A549 (cell line): Measurements from ENCODE around the gene KIAA2012. TPM values are rescaled to one million over a fixed set of nuclear protein-coding genes. Genes with fewer than 3 reads are reported as not detected.

Experiments
- ATAC-seq, 2 experiments: fragments of 200-7000 bp in 1 of 2; fragments of >200 bp in 1 of 2; cut with Nextera tagmentation in 1 of 2; cut with Tn5 transposase in 1 of 2; 3 replicates each; pipeline versions ENCODE4 v1.8.0 to v1.9.1; 2018 to 2020; ENCODE audit warnings: mild to moderate bottlenecking in 1 of 2, moderate library complexity in 1 of 2
- CTCF ChIA-PET: fragments of 300-600 bp; sonication (Branson Sonifier 250); formaldehyde crosslinking; extraction: SDS; loops from one replicate; lab custom pipeline; 2021; ENCODE audit warnings: antibody characterized with exemption, inconsistent platforms; lab: Yijun Ruan, JAX
- POLR2A ChIA-PET: fragments of 350-600 bp; formaldehyde crosslinking; extraction: SDS; loops from one replicate; lab custom pipeline; 2021; ENCODE audit warnings: antibody characterized with exemption, inconsistent platforms; lab: Yijun Ruan, JAX
- DNase-seq, 2 experiments: peaks; one replicate each; pipeline versions ENCODE4 v3.0.0 to v3.0.0-alpha.2; 2011 to 2016; ENCODE audit warnings: low read depth in 1 of 2, low spot score in 1 of 2
- FAIRE-seq: peaks from 2 replicates; lab custom pipeline; 2011; peaks lifted over from hg19 to GRCh38; lab: Jason Lieb, UNC
- H3K27ac ChIP-seq, 2 experiments: fragments of >200 bp; sonication (Bioruptor Twin); formaldehyde crosslinking; 3 replicates each; pipeline ENCODE4 v1.5.1; 2016 to 2017
- H3K4me1 ChIP-seq: fragments of >200 bp; sonication (Bioruptor Twin); formaldehyde crosslinking; 3 replicates; pipeline ENCODE4 v1.6.1; 2016
- H3K4me2 ChIP-seq: fragments of >200 bp; sonication (Bioruptor Twin); formaldehyde crosslinking; 3 replicates; pipeline ENCODE4 v1.6.1; 2016
- H3K4me3 ChIP-seq: fragments of >200 bp; sonication (Bioruptor Twin); formaldehyde crosslinking; 3 replicates; pipeline ENCODE4 v1.5.1; 2016
- H3K9me3 ChIP-seq: fragments of >200 bp; sonication (Bioruptor Twin); formaldehyde crosslinking; 3 replicates; pipeline ENCODE4 v1.6.1; 2016
- BHLHE40 ChIP-seq: IDR thresholded peaks from 2 replicates; pipeline ENCODE4 v1.6.1; 2012; ENCODE audit warnings: low read depth, low read length, inconsistent platforms
- CBX2 ChIP-seq: fragments of 200-600 bp; sonication (generic); IDR thresholded peaks from 2 replicates; pipeline ENCODE4 v1.6.1; 2016; ENCODE audit warnings: low read depth, mild to moderate bottlenecking, borderline replicate concordance
- CBX8 ChIP-seq: fragments of 200-600 bp; sonication (generic); IDR thresholded peaks from 2 replicates; pipeline ENCODE4 v1.6.1; 2016
- CHD4 ChIP-seq: fragments of 200-600 bp; sonication (generic); IDR thresholded peaks from 2 replicates; pipeline ENCODE4 v1.6.1; 2016; ENCODE audit warnings: antibody characterized with exemption, mild to moderate bottlenecking, borderline replicate concordance
- EHMT2 ChIP-seq: fragments of 200-600 bp; sonication (generic); IDR thresholded peaks from 2 replicates; pipeline ENCODE4 v1.6.1; 2016; ENCODE audit warnings: antibody characterized with exemption, low read depth, mild to moderate bottlenecking, moderate library complexity
- FOSL2 ChIP-seq, 2 experiments: fragments of 450-650 bp in 1 of 2; fragments of >200 bp in 1 of 2; sonication (Bioruptor Twin) in 1 of 2; formaldehyde crosslinking; IDR thresholded peaks; 2 replicates each; pipeline versions ENCODE4 v1.5.0 to v1.6.1; 2016 to 2020; ENCODE audit warnings: mild to moderate bottlenecking in 1 of 2, moderate library complexity in 1 of 2
- GATA3 ChIP-seq: IDR thresholded peaks from 2 replicates; pipeline ENCODE4 v1.6.1; 2012; ENCODE audit warnings: borderline replicate concordance
- HDAC2 ChIP-seq: fragments of 200-600 bp; sonication (generic); IDR thresholded peaks from 2 replicates; pipeline ENCODE4 v1.6.1; 2016
- HOXA7 ChIP-seq: fragments of 250-450 bp; sonication (Bioruptor Pico); IDR thresholded peaks from 2 replicates; pipeline ENCODE4 v1.5.0; 2020; ENCODE audit warnings: mild to moderate bottlenecking, moderate library complexity
- HOXB13 ChIP-seq: fragments of 250-450 bp; sonication (Bioruptor Pico); IDR thresholded peaks from 2 replicates; pipeline ENCODE4 v1.5.0; 2020; ENCODE audit warnings: low read depth, mild to moderate bottlenecking, moderate library complexity
- JUNB ChIP-seq: fragments of >200 bp; sonication (Bioruptor Twin); formaldehyde crosslinking; IDR thresholded peaks from 2 replicates; pipeline ENCODE4 v1.6.1; 2016
- MAZ ChIP-seq: fragments of 150-350 bp; IDR thresholded peaks from 2 replicates; pipeline ENCODE4 v1.6.1; 2014; ENCODE audit warnings: antibody characterized with exemption, low read depth, low read length, borderline replicate concordance
- MYC ChIP-seq: IDR thresholded peaks from 2 replicates; pipeline ENCODE4 v1.6.1; 2012; ENCODE audit warnings: mild to moderate bottlenecking, inconsistent platforms, low read length, improper control_type of control experiment, borderline replicate concordance
- NPAS2 ChIP-seq: fragments of 250-450 bp; sonication (Bioruptor Pico); IDR thresholded peaks from 2 replicates; pipeline ENCODE4 v1.8.0; 2022; ENCODE audit warnings: mild to moderate bottlenecking, moderate library complexity, borderline replicate concordance
- NR3C1 ChIP-seq: fragments of >200 bp; sonication (Bioruptor Twin); formaldehyde crosslinking; IDR thresholded peaks from 3 replicates; pipeline ENCODE4 v1.6.1; 2017
- PHF8 ChIP-seq: fragments of 200-600 bp; sonication (generic); IDR thresholded peaks from 2 replicates; pipeline ENCODE4 v1.6.1; 2016; ENCODE audit warnings: low read depth, mild to moderate bottlenecking, antibody characterized with exemption, moderate library complexity, borderline replicate concordance
- SMC3 ChIP-seq: fragments of >200 bp; sonication (Bioruptor Twin); formaldehyde crosslinking; IDR thresholded peaks from 3 replicates; pipeline ENCODE4 v1.6.1; 2018; ENCODE audit warnings: inconsistent platforms
- ZFP36 ChIP-seq: fragments of 450-650 bp; IDR thresholded peaks from 2 replicates; pipeline ENCODE4 v1.6.1; 2014; ENCODE audit warnings: borderline replicate concordance; ENCODE audit not compliant: partially characterized antibody
- WGBS: methylation state at CpG from one replicate; pipeline ENCODE4 v1.1.6; 2017; ENCODE audit errors: missing lambda C conversion rate; 5-methylcytosine and 5-hydroxymethylcytosine counted together
- polyA plus RNA-seq, 4 experiments: library from polyadenylated mRNA; depleted of rRNA in 3 of 4; stranded (reverse); fragments of >200 nt; fragmentation: RNase III in 1 of 4; extraction: RNeasy Plus Mini Kit Qiagen cat#74134 plus additional on column Dnase treatment in 1 of 4; gene quantifications; 2 replicates in 3 of 4; 3 replicates in 1 of 4; pipeline ENCODE4 v1.2.3, GENCODE V29; 2011 to 2017
- TF ChIP-seq, protein P1 (sequence below): fragments of 200-600 bp; sonication (generic); IDR thresholded peaks from 2 replicates; pipeline ENCODE4 v1.6.1; 2016; ENCODE audit warnings: antibody characterized with exemption, mild to moderate bottlenecking, moderate library complexity
- TF ChIP-seq, protein P2 (sequence below): fragments of 150-350 bp; IDR thresholded peaks from 2 replicates; pipeline ENCODE4 v1.6.1; 2014; ENCODE audit warnings: low read depth, mild to moderate bottlenecking, low read length
- TF ChIP-seq, protein P3 (sequence below): IDR thresholded peaks from 2 replicates; pipeline ENCODE4 v1.6.1; 2012; ENCODE audit warnings: low read depth, borderline replicate concordance

The KIAA2012 gene
- polyA plus RNA-seq, 2 of the 4 experiments (the other 2 are of a cell fraction) = 0.01 to 0.04 TPM

DNA sequence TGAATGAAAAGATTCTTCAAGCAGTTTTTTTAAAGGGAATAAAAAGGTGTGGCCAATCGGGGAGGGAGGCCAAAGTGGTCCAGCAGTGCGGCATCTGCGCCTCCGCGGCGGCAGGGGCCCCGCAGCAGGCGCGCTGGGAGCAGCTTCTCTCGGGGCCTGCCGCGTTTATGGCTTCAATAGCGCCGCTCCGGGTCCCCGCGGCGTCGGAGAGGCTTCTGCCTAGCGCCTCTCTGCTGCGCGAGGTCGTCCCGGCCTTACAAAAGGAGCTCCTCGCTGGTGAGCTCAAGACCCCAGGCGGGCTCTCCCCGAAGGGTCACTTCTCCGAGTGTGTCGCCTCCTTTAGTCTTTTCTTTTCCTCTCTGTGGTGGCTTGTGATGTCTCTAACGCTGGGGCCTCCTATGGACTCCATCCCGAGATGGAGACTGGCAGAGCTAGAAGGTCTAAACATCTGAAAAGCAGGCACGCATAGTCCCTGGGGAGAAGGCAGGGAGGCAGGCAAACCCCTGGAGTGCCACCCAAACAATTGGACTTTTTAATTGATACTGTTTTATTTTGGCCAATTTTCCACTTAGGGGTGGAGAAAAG lies 98.3 kb downstream of the KIAA2012 start:
- ATAC-seq (no peak; a peak in 1 of 6 replicates), DNase-seq (no peak), FAIRE-seq (no peak)
- Histone ChIP-seq H3K9me3 (no peaks in the 10 kb centered on the region), H3K27ac (no peak overlapping the region), H3K4me1 (no peaks in the 10 kb centered on the region), H3K4me3 (no peak overlapping the region), H3K4me2 (no peak overlapping the region)
- ChIA-PET CTCF (interaction anchor here (0.6 to 3.3 kb wide), 2 partner anchors 103 to 311 kb away, joined by 3 to 16 read pairs; no protein-coding TSS in a partner anchor), POLR2A (no interaction called here)
- 89% methylated on average over 32 of the region's 32 CpGs for WGBS
- TF ChIP-seq NR3C1 = no peak
- TF ChIP-seq BHLHE40 = no peak
- no peak for TF ChIP-seq EHMT2

DNA sequence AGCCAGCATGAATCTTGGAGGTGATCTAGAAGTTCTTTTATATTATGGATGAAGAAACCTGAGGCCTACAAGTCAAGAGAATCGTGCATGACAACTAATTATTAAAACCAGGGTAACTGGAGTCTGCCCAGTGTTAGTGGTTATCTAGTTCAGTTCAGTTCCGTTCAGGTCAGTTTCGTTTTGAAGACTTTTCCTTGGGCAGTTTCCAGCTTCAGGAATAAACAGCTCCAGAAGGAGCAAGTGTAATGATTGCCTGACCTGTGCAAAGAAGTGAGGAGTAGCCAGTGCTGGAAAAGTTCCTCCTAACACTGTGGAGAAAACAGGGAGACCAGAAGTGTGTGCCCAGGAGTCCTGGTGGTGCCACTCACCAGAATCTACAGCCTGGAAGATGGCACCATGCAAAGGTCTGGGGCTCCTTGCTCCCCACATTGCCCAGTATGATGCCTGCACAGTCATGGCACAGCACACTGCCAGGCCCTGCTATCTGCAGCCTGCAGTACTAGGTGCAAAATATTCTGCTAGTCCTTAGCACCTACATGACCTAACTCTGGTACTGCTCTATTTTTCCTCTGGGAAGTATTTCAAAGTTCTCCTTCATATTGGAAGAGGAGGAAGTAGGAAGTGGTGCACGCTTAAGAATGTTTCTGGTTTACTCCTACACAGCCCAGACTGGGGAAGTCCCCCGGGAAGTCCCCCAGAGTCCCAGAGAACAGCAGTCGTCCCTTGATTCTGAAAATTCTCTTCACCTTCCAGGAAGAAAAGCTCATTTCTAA lies 99.6 kb downstream of the KIAA2012 start:
- H3K9me3 ChIP-seq = 0 out of 3 replicates have a peak, but pooled peaks cover 3% of the 10 kb centered on the region
- TF ChIP-seq MAZ (no peak), FOSL2 (IDR thresholded peaks at IDR 0.05) (no peak), FOSL2 (CRISPR knock-in tag; IDR thresholded peaks at IDR 0.05) (no peak), HOXA7 (no peak), NR3C1 (no peak), GATA3 (no peak), CBX8 (no peak), CBX2 (no peak), MYC (no peak), CHD4 (no peak), HOXB13 (CRISPR knock-in tag) (no peak), NPAS2 (CRISPR knock-in tag) (no peak), JUNB (no peak), PHF8 (no peak), BHLHE40 (no peak), ZFP36 (no peak), HDAC2 (no peak), SMC3 (no peak)
- TF ChIP-seq, protein P1, sequence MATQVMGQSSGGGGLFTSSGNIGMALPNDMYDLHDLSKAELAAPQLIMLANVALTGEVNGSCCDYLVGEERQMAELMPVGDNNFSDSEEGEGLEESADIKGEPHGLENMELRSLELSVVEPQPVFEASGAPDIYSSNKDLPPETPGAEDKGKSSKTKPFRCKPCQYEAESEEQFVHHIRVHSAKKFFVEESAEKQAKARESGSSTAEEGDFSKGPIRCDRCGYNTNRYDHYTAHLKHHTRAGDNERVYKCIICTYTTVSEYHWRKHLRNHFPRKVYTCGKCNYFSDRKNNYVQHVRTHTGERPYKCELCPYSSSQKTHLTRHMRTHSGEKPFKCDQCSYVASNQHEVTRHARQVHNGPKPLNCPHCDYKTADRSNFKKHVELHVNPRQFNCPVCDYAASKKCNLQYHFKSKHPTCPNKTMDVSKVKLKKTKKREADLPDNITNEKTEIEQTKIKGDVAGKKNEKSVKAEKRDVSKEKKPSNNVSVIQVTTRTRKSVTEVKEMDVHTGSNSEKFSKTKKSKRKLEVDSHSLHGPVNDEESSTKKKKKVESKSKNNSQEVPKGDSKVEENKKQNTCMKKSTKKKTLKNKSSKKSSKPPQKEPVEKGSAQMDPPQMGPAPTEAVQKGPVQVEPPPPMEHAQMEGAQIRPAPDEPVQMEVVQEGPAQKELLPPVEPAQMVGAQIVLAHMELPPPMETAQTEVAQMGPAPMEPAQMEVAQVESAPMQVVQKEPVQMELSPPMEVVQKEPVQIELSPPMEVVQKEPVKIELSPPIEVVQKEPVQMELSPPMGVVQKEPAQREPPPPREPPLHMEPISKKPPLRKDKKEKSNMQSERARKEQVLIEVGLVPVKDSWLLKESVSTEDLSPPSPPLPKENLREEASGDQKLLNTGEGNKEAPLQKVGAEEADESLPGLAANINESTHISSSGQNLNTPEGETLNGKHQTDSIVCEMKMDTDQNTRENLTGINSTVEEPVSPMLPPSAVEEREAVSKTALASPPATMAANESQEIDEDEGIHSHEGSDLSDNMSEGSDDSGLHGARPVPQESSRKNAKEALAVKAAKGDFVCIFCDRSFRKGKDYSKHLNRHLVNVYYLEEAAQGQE = no peak
- TF ChIP-seq, protein P2, sequence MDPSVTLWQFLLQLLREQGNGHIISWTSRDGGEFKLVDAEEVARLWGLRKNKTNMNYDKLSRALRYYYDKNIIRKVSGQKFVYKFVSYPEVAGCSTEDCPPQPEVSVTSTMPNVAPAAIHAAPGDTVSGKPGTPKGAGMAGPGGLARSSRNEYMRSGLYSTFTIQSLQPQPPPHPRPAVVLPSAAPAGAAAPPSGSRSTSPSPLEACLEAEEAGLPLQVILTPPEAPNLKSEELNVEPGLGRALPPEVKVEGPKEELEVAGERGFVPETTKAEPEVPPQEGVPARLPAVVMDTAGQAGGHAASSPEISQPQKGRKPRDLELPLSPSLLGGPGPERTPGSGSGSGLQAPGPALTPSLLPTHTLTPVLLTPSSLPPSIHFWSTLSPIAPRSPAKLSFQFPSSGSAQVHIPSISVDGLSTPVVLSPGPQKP = no peak
- TF ChIP-seq, protein P3, sequence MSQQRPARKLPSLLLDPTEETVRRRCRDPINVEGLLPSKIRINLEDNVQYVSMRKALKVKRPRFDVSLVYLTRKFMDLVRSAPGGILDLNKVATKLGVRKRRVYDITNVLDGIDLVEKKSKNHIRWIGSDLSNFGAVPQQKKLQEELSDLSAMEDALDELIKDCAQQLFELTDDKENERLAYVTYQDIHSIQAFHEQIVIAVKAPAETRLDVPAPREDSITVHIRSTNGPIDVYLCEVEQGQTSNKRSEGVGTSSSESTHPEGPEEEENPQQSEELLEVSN = no peak
- FAIRE-seq = no peak
- H3K4me3 ChIP-seq = no peak overlapping the region
- WGBS = 54% methylated on average over 6 of the region's 6 CpGs
- ATAC-seq = peak in 1 of 2 experiments; percentile 27; a peak in 1 of 6 replicates
- 0 out of 6 replicates have a peak overlapping the region, but pooled peaks of 1 of the 2 experiments have one; percentile 5 for H3K27ac ChIP-seq
- POLR2A ChIA-PET = no interaction called here
- H3K4me2 ChIP-seq = no peak overlapping the region
- DNase-seq = no peak
- CTCF ChIA-PET = no interaction called here
- no peaks in the 10 kb centered on the region for H3K4me1 ChIP-seq
